ENCODE results near the gene ATF6.

The ATF6 gene

GRCh38 chr1:161933592-161934588 is 167.8 kb downstream of the ATF6 start:
- no peak for TF ChIP-seq CTCF (conservative IDR thresholded peaks at IDR 0.05; ENCODE audit: low read depth)
- no peak overlapping the region for H3K27ac ChIP-seq
- POLR2A ChIA-PET (ENCODE audit: low non-redundant PET): no interaction called here
- CTCF ChIA-PET: no interaction called here
- DNase-seq (ENCODE audit: low spot score): no peak

- TF ChIP-seq CTCF (conservative IDR thresholded peaks at IDR 0.05; ENCODE audit: low read depth): no peak
- POLR2A ChIA-PET (ENCODE audit: low non-redundant PET): no interaction called here
- DNase-seq (ENCODE audit: low spot score): no peak
- CTCF ChIA-PET: no interaction called here
- no peak overlapping the region for H3K27ac ChIP-seq
These were observed 169.1 kb downstream of the ATF6 start for GRCh38 chr1:161935264-161935663.

- no peak for DNase-seq (ENCODE audit: low spot score)
- ChIA-PET CTCF (no interaction called here), POLR2A (ENCODE audit: low non-redundant PET) (no interaction called here)
- no peak overlapping the region for H3K27ac ChIP-seq
- no peak for TF ChIP-seq CTCF (conservative IDR thresholded peaks at IDR 0.05; ENCODE audit: low read depth)
These were observed 170.7 kb downstream of the ATF6 start for GRCh38 chr1:161936786-161937185.

- POLR2A ChIA-PET (ENCODE audit: low non-redundant PET): no interaction called here
- TF ChIP-seq CTCF (conservative IDR thresholded peaks at IDR 0.05; ENCODE audit: low read depth): no peak
- no peak for DNase-seq (ENCODE audit: low spot score)
- CTCF ChIA-PET: interaction anchor here (0.6 kb wide), 1 partner anchor 570 kb away, joined by 3 read pairs; no protein-coding TSS in a partner anchor
- H3K27ac ChIP-seq: no peak overlapping the region
These were observed 174.9 kb downstream of the ATF6 start for GRCh38 chr1:161940866-161941591.

GRCh38 chr1:161941726-161942436 is 175.8 kb downstream of the ATF6 start:
- DNase-seq (ENCODE audit: low spot score): no peak
- CTCF ChIA-PET: no interaction called here
- POLR2A ChIA-PET (ENCODE audit: low non-redundant PET): no interaction called here
- TF ChIP-seq CTCF (conservative IDR thresholded peaks at IDR 0.05; ENCODE audit: low read depth): no peak
- H3K27ac ChIP-seq: no peak overlapping the region

GRCh38 chr1:161943737-161944136 is 177.6 kb downstream of the ATF6 start:
- DNase-seq (ENCODE audit: low spot score): no peak
- POLR2A ChIA-PET (ENCODE audit: low non-redundant PET): no interaction called here
- no peak for TF ChIP-seq CTCF (conservative IDR thresholded peaks at IDR 0.05; ENCODE audit: low read depth)
- H3K27ac ChIP-seq: no peak overlapping the region
- CTCF ChIA-PET: no interaction called here
